ENCODE data around the gene PLA2G4B.

PLA2G4B gene, protein sequence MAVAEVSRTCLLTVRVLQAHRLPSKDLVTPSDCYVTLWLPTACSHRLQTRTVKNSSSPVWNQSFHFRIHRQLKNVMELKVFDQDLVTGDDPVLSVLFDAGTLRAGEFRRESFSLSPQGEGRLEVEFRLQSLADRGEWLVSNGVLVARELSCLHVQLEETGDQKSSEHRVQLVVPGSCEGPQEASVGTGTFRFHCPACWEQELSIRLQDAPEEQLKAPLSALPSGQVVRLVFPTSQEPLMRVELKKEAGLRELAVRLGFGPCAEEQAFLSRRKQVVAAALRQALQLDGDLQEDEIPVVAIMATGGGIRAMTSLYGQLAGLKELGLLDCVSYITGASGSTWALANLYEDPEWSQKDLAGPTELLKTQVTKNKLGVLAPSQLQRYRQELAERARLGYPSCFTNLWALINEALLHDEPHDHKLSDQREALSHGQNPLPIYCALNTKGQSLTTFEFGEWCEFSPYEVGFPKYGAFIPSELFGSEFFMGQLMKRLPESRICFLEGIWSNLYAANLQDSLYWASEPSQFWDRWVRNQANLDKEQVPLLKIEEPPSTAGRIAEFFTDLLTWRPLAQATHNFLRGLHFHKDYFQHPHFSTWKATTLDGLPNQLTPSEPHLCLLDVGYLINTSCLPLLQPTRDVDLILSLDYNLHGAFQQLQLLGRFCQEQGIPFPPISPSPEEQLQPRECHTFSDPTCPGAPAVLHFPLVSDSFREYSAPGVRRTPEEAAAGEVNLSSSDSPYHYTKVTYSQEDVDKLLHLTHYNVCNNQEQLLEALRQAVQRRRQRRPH

DNA sequence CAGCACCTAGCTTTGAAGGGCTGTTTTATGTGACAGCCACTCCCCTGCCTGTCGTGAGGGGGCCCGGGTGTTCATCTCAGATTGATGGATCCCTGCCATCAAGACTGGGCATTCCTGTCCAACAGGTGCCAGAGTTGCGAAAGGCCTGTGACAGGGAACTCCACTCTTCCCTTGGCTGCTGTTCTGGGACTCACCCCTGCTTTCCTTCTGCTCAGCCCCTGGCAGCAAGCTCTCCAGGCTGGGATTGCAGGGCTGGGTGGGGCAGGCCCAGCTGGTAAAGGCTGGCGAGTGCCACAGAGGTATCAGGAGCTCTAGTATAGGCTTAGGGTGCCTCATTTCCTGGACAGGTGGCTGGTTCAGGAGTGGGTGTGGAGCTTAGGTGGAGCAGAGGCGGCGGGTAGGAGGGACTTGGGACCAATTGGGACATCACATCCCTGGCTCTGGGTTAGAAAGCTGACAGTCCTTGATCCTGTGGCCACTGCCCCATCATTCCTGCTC, at the start of gene PLA2G4B:
Gene PLA2G4B, plus strand, starts transcription at position 448 of the 498 bp plus-strand sequence. CDS start 67 bp downstream, outside the sequence.
- no peak for TF ChIP-seq EZH2phosphoT487 (IDR thresholded peaks at IDR 0.05; ENCODE audit: low read depth)
- TF ChIP-seq, protein P1, sequence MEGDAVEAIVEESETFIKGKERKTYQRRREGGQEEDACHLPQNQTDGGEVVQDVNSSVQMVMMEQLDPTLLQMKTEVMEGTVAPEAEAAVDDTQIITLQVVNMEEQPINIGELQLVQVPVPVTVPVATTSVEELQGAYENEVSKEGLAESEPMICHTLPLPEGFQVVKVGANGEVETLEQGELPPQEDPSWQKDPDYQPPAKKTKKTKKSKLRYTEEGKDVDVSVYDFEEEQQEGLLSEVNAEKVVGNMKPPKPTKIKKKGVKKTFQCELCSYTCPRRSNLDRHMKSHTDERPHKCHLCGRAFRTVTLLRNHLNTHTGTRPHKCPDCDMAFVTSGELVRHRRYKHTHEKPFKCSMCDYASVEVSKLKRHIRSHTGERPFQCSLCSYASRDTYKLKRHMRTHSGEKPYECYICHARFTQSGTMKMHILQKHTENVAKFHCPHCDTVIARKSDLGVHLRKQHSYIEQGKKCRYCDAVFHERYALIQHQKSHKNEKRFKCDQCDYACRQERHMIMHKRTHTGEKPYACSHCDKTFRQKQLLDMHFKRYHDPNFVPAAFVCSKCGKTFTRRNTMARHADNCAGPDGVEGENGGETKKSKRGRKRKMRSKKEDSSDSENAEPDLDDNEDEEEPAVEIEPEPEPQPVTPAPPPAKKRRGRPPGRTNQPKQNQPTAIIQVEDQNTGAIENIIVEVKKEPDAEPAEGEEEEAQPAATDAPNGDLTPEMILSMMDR (IDR thresholded peaks at IDR 0.05; ENCODE audit: low read depth, low read length) = no peak
- Histone ChIP-seq H3K9ac (ENCODE audit: low read length) (no peak within 1 kb of the TSS), H3K4me1 (ENCODE audit: low read length) (no peaks in the 10 kb centered on the region), H3K9me3 (ENCODE audit: insufficient read depth, low read length) (no peaks in the 10 kb centered on the region), H3K27ac (ENCODE audit: low read length) (no peak within 1 kb of the TSS), H2AFZ (ENCODE audit: low read depth, low read length) (no peak within 1 kb of the TSS), H3K27me3 (ENCODE audit: low read depth, low read length) (no peaks in the 10 kb centered on the region), H4K20me1 (ENCODE audit: insufficient read depth, low read length) (no peaks in the 10 kb centered on the region), H3K4me2 (ENCODE audit: low read length) (no peak within 1 kb of the TSS), H3K36me3 (replicated peaks; ENCODE audit: low read depth, low read length) (no peaks in the 10 kb centered on the region), H3K4me3 (ENCODE audit: low read length) (no peak within 1 kb of the TSS), H3K79me2 (ENCODE audit: low read length) (no peaks in the 10 kb centered on the region)

- H2AFZ ChIP-seq (ENCODE audit: low read depth, low read length) = no peak overlapping the region
- peaks cover 7% of the 10 kb centered on the region for H3K4me1 ChIP-seq (ENCODE audit: low read length)
- no peaks in the 10 kb centered on the region for H3K36me3 ChIP-seq (replicated peaks; ENCODE audit: low read depth, low read length)
- H3K27me3 ChIP-seq (ENCODE audit: low read depth, low read length) = no peaks in the 10 kb centered on the region
- H3K4me2 ChIP-seq (ENCODE audit: low read length) = no peak overlapping the region
- H3K79me2 ChIP-seq (ENCODE audit: low read length) = 0 out of 2 replicates have a peak, but pooled peaks cover 5% of the 10 kb centered on the region
- no peak overlapping the region for H3K27ac ChIP-seq (ENCODE audit: low read length)
- peaks cover 6% of the 10 kb centered on the region; the same call in 1 of the 2 replicates for H4K20me1 ChIP-seq (ENCODE audit: insufficient read depth, low read length)
- H3K9ac ChIP-seq (ENCODE audit: low read length) = no peak overlapping the region
- no peak for TF ChIP-seq EZH2phosphoT487 (IDR thresholded peaks at IDR 0.05; ENCODE audit: low read depth)
- TF ChIP-seq, protein P1 (IDR thresholded peaks at IDR 0.05; ENCODE audit: low read depth, low read length) = no peak
- H3K9me3 ChIP-seq (ENCODE audit: insufficient read depth, low read length) = no peaks in the 10 kb centered on the region
- no peak overlapping the region for H3K4me3 ChIP-seq (ENCODE audit: low read length)
Observed at GRCh38 chr15:41789236-41789635, 49.4 kb upstream of the PLA2G4B start.

GRCh38 chr15:41789662-41790061, 49.0 kb upstream of the PLA2G4B start:
- Histone ChIP-seq H3K27me3 (ENCODE audit: low read depth, low read length) (no peaks in the 10 kb centered on the region), H3K9me3 (ENCODE audit: insufficient read depth, low read length) (no peaks in the 10 kb centered on the region), H3K9ac (ENCODE audit: low read length) (no peak overlapping the region), H3K27ac (ENCODE audit: low read length) (no peak overlapping the region), H4K20me1 (ENCODE audit: insufficient read depth, low read length) (peaks cover 6% of the 10 kb centered on the region; the same call in 1 of the 2 replicates), H3K36me3 (replicated peaks; ENCODE audit: low read depth, low read length) (no peaks in the 10 kb centered on the region), H3K4me2 (ENCODE audit: low read length) (no peak overlapping the region), H3K79me2 (ENCODE audit: low read length) (0 out of 2 replicates have a peak, but pooled peaks cover 4% of the 10 kb centered on the region), H3K4me1 (ENCODE audit: low read length) (peaks cover 7% of the 10 kb centered on the region), H3K4me3 (ENCODE audit: low read length) (no peak overlapping the region), H2AFZ (ENCODE audit: low read depth, low read length) (no peak overlapping the region)
- no peak for TF ChIP-seq EZH2phosphoT487 (IDR thresholded peaks at IDR 0.05; ENCODE audit: low read depth)
- TF ChIP-seq, protein P1 (IDR thresholded peaks at IDR 0.05; ENCODE audit: low read depth, low read length) = no peak

DNA sequence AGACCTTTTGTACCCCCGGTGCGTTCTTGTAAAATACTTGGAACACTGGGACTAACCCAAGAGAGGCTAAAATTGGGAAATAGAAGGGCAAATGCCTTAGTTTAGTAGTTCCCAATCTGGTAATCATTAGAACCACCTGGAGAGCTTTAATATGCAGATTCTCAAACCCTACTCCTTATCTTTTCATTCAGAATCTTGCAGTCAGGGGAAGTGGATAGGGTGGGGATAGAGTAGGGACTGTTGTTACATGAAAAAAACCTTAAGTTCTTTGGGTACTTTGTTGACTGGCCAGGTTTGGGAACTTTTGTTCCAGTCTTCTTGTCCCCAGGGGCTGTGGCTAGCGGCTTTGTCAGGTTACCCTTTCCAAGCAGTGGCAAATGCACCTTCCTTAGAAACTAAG, 48.5 kb upstream of the PLA2G4B start:
- Histone ChIP-seq H4K20me1 (ENCODE audit: insufficient read depth, low read length) (peaks cover 6% of the 10 kb centered on the region; the same call in 1 of the 2 replicates), H3K4me1 (ENCODE audit: low read length) (peaks cover 7% of the 10 kb centered on the region), H2AFZ (ENCODE audit: low read depth, low read length) (no peak overlapping the region), H3K36me3 (replicated peaks; ENCODE audit: low read depth, low read length) (no peaks in the 10 kb centered on the region), H3K4me2 (ENCODE audit: low read length) (no peak overlapping the region), H3K4me3 (ENCODE audit: low read length) (no peak overlapping the region), H3K9ac (ENCODE audit: low read length) (no peak overlapping the region), H3K27me3 (ENCODE audit: low read depth, low read length) (no peaks in the 10 kb centered on the region), H3K79me2 (ENCODE audit: low read length) (0 out of 2 replicates have a peak, but pooled peaks cover 4% of the 10 kb centered on the region), H3K27ac (ENCODE audit: low read length) (no peak overlapping the region), H3K9me3 (ENCODE audit: insufficient read depth, low read length) (no peaks in the 10 kb centered on the region)
- no peak for TF ChIP-seq EZH2phosphoT487 (IDR thresholded peaks at IDR 0.05; ENCODE audit: low read depth)
